Fibroblast of skin of scalp (primary cell): ENCODE data around the gene PPP2R3B.
"Not testable (repeated sequence)": the region's sequence is repeated elsewhere in the genome, so short reads cannot be mapped to it uniquely, and the experiment has no call there.

ENCODE experiments used
- DNase-seq: peaks from one replicate; pipeline ENCODE4 v3.0.0-alpha.2; 2013

PPP2R3B gene

DNA sequence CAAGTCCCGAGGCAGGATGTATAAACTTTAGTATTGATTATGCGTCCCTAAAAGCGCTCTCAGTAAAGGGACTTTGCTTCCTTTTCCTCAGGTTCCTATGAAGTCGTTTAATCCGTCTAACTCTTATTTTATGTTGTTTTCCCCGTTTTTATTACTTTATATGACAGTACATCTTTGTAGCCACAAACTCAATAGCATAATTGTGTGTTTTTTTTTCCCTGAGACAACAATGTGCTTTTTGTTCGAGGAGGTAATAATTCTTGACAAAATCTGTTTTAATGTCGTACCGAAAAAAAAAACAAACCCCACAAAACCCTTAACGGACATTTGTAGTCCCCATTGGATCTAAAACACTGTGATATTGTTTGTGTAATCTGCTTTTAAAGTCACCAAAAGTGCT is 17.9 kb upstream of the PPP2R3B start:
- no peak for DNase-seq

DNA sequence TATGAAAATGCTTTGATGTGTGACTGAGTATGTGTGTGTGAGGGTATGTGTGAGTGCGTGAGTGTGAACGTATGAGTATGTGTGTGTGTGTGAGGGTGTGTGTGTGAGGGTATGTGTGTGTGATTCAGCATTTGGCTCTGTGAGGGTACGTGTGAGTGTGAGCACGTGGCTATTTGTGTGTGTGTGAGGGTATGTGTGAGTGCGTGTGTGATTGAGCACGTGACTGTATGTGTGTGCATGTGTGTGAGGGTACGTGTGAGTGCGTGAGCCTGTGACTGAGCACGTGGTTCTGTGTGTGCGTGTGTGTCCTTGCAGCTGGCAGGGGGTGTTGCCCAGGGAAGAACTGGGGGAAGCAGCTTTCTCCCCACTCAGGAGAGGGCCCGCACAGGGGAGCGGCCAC is 16.1 kb upstream of the PPP2R3B start:
- no peak for DNase-seq

DNA sequence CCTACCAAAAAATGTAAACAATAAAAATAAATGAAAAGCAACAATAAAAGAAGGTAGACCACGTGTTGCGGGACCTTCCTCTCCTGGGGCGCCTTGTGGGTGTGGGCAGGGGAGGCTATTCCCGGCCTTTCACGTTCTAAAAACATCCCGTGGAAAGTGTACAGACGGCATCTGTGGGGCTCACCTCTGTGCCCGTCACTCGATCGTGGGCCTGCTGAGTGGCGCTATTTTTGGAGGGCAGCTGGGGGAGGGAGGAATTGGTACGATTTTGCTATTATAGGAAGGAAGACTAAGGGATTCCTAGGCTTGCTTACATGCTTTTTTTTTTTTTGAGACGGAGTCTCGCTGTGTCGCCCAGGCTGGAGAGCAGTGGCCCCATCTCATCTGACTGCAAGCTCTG is 13.6 kb upstream of the PPP2R3B start:
- DNase-seq: no peak

DNA sequence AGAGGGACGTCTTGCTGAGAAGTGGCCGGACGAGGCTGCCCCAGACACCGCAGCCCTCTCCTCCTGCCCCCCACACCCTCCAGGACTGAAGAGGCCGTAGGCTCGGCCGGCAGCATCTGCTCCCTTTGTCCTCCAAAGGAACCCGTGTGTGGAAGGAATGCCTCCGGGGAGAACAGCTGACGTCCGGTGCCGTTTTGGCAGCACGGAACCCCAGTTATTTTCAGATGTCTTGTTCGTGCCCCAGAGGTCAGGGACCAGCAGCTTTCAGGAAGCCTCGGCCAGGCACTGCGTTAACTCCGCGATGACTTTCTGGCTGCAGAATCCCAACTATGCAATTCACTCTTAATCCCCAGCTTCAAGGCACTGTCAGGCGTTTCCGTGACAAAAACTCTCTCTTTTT is 10.9 kb upstream of the PPP2R3B start:
- DNase-seq: peak; percentile 64

DNA sequence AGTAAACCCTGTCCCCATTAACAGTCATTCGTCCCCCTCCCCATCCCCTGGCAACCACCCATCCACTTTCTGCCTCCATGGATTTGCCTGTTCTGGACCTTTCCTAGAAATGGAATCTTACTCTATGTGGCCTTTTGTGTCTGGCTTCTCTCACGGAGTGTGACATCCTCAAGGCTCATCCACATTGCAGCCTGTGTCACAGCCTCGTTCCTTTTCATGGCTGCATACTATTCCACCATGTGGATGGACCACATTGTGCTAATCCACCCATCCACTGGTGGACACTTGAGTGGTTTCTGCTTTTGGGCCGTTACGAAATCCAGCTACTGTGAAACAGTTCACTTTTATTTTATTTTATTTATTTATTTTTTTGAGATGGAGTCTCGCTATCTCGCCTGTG is 8.1 kb upstream of the PPP2R3B start:
- no peak for DNase-seq

DNA sequence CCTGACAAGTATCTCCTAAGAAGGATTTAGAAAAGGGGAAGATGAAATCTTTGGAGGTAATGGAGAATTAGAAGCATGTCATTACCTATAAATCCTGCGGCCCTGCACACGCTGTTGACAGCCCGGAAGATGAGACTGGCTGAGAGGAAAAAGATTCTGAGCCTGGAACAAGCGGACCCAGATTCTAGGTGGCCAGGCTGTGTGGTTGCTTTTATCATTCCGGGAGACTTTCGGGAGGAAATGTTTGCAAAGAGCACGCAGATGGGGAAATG is 5.8 kb upstream of the PPP2R3B start:
- DNase-seq: no peak

DNA sequence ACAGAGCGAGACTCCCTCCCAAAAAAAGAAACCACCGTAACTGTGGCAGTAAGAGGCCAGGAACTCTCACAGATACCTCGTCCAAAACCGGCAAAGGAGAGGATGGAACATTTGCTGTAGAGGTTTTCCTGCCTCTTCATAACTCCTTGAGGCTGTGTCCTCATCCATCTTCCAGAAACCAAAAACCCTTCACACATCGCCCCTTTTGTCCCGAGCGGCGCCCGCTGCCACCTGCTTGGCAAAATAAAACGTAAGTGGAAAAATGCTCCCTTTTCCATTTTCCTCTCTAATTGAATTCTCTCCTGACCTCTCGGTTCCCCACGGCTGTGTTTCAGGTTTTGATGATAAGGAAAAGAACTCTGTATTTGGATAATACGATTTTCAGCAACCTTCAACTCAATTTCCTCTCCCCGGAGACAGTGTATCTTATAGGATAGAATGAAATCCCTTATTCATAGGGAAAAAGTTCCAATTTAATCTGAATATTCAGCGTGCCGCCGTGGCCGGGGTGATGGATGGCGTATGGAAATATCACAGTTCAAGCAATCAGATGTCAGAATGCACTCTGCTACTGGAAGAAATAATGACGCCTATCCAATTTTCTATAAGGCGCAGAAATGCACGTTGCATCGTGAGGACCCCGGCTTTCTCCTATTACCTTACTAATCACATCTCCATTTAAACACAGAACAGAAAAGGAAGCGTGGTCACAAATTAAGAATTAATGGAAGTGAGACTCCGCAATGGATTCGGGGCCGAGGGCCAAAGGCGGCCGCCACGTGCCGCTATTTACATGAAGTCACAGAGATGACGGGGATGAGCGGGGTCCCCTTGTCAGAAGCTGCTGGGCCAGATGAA is 5.2 kb upstream of the PPP2R3B start:
- no peak for DNase-seq

DNA sequence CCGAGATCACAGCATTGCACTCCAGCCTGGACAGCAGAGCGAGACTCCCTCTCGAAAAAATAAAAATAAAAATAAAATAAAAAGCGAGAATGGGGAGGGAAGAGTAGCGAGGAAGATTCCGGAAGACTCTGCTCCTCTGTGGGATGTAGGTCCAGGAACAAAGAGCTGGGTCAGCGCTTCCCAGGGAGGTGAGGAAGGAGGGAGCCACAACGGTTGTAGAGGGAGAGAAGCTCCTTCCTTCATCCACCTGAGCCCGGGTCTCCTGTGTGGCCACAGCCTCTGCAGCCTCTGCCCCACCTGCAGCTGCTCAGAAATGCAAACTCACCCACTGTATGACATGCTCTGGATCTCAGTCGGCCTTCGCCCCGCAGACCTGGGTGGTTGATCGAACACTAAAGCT is 3.8 kb upstream of the PPP2R3B start:
- no peak for DNase-seq

DNA sequence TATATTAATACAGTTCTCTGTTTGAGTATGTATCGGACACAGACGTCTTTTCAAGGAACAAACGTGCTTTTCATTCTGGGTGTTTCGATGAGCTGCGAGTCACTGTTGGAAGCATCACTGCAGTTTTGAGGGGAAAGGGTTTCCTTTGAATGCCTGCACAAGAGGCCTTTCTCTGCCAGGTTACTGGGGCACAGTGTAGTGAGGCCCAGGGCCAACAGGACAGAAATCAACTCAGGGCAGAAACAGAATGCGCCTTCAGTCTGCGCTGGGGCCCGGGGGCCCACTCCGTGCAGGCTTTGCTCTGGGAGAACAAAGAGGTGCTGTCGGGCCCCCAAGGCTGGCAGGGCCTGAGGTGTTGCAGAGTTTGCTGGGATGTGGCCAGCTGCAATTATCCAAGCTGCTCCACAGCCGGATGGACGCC is 2.3 kb upstream of the PPP2R3B start:
- no peak for DNase-seq

DNA sequence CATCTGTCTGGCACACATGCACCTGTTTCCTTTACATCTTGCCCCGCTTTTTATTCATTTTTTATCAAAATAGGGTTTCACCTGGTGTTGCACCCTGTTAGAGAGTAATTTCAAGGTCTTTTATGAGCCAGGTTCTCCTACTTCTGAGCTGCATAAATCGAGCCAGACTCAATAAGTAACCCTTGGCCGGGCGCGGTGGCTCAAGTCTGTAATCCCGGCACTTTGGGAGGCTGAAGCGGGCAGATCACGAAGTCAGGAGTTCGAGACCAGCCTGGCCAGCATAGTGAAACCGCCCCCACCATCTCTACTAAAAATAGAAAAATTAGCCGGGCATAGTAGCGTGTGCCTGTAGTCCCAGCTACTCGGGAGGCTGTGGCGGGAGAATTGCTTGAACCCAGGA is 1.0 kb upstream of the PPP2R3B start:
- no peak for DNase-seq

DNA sequence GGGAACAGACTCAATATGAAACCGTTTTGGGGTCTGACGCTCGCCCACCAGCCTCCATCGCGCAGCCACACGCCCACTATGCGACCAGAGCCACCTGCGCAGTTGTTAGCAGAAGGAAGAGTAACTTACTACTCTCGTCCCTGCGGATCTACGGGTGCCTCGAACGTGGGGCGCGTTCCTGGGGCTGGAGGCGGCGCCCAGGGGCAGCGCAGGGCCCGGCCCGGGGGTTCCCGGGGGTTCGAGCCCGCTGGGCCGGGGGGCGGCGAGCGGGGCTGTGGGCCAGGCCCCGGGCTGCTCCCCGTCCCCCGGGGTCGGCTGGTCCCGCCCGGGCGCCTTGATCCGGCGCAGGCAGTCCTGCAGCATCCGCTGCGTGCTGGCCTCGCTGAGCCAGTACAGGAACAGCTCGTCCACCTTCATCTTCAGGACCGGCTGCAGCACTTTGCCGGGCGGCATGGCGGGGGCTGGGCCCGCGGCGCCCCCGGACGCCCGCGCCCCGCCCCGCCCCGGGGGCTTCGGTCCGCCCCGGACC is 404 bp downstream of the PPP2R3B start:
- no peak for DNase-seq

DNA sequence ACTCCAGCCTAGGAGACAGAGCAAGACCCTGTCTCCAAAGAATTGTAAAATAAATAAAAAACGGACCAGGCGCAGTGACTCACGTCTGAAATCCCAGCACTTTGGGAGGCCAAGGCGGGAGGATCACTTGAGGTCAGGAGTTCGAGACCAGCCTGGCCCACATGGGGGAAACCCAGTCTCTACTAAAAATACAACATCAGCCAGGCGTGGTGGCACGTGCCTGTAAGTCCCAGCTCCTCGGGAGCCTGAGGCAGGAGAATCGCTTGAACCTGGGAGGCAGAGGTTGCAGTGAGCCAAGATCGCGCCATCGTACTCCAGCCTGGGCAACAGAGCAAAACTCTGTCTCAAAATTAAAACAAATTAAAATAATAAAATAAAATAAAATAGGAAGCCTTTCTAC is 971 bp downstream of the PPP2R3B start:
- DNase-seq: not testable (repeated sequence)

DNA sequence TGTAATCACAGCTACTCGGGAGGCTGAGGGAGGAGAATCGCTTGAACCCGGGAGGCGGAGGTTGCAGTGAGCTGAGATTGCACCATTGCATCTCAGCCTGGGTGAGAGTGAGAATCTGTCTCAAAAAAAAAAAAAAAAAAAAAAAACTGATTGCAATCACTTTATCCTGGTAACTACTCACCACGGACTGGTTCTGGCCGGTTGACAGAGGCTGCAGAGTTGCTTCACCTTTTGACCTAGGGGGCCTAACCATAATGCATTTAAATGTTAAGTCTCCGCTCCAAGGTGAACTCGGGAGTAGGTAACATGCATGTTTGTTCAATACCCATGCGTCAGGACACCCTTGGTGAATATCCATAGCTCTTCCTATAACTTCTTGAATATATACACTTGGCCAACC is 1.8 kb downstream of the PPP2R3B start:
- DNase-seq: no peak

DNA sequence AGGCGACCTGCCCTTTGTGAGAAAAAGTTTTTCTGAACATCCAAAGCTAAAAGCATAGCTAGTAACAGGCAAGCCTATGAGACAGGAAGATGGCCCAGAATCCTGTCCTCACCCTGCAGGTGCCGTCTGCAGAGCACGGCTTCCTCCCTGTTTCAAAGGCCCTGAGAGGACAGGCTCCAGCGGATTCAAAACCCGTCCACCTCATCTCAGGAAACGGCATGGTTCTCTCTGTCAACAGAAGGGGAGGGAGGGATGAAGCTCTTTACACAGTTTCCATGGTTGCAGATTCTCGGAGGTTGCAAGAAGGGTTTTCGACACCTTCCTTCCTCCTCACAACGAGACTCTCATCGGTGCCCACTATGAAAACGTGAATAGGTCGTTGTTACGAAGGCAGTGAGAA is 8.3 kb downstream of the PPP2R3B start:
- DNase-seq: no peak

DNA sequence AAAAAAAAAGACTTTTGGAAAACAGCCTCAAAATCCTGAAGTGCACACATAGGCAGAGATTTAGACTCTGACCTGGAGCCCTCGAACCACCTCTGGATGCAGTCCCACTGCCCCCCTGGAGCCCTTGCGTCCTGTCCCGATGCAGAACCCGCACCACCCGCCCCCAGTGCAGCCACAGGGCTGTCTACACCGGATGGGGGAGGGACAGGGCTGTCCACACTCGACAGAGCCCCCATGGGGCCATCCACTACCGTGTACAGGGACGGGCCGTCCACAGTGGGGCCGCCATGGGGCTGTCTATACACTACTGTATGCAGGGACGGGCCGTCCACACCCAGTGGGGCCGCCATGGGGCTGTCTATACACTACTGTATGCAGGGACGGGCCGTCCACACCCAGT is 10.5 kb downstream of the PPP2R3B start:
- not testable (repeated sequence) for DNase-seq

DNA sequence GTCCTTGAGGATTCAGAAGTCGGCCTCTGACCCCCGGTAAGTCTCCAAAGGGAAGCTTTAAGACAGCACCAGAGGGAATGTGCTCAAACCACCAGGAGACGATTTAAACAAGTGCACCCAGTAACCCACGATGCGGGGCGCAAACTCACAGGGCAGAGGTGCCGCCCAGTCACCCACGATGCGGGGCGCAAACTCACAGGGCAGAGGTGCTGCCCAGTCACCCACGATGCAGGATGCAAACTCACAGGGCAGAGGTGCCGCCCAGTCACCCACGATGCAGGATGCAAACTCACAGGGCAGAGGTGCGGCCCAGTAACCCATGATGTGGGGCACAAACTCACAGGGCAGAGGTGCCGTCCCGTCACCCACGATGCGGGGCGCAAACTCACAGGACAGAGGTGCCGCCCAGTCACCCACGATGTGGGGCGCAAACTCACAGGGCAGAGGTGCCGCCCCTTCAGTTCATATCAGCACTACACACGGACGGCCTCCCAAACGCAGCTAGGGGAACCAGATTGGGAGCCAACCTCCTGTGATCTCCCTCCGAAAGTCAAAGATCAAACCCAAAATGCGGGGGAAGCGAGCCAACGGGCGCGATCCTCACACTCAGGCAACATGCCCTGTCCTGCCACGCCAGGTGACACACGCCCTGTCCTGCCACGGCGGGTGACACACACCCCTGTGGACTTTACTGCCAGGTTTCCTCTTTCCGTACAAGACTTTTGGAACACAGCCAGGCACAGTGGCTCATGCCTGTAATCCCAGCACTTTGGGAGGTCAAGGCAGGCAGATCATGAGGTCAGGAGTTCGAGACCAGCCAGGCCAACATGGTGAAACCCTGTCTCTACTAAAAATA is 11.3 kb downstream of the PPP2R3B start:
- no peak for DNase-seq

DNA sequence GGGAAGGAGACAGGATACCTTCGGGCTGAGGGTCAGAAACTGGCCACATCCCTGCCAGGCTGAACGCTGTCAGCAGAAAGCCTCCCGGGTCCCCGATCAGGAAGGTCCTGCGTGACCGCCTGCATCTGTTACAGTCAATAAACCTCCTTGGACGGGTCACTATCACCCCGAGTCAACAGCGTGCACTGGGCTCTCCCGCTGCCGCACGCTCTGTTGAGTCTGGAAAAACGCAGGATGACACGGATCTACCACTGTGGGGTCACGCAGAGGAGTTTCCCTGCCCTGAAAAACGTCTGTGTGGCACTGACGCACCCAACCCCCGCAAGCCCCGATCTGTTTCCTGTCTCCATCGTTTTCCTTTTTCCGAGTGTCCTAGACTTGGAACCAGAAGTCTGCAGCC is 12.1 kb downstream of the PPP2R3B start:
- no peak for DNase-seq

DNA sequence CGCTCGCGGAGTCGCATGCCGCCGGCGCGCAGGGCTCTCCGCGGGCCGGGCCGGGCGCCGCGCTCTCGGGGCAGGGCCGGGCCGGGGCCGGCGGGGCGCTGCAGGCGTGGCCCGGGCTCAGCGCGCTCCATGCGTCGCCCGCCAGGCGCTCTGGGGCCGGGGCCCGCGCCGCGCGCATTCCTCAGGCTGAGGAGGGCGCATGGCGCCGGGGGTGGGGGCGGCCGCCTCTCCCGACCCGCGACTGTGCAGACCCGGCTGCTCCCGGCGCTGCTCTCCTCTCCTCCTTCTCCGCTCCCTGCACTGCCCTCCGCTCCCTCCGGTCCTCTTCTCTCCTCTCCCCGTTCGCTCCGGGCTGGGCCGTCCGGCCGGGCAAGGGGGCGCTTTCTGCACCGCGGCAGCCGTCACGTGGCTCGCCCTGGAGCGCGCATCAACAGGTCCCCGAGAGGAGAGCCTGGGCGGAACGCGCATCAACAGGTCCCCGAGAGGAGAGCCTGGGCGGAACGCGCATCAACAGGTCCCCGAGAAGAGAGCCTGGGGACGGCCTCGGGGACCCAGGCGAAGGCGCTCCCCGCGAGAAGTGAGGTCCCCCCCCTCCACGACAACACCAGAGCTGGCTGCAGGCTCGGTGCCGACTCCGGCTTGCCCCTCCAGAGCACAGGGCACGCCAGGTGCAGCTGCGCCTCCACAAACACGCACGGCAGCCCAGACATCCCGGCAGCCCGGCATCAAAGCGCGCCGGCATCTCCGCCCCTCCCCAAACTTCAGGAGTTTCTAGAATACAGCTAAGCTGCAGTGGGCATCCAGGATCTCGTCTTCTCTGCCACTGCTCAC is 12.9 kb downstream of the PPP2R3B start:
- DNase-seq: peak; percentile 22

DNA sequence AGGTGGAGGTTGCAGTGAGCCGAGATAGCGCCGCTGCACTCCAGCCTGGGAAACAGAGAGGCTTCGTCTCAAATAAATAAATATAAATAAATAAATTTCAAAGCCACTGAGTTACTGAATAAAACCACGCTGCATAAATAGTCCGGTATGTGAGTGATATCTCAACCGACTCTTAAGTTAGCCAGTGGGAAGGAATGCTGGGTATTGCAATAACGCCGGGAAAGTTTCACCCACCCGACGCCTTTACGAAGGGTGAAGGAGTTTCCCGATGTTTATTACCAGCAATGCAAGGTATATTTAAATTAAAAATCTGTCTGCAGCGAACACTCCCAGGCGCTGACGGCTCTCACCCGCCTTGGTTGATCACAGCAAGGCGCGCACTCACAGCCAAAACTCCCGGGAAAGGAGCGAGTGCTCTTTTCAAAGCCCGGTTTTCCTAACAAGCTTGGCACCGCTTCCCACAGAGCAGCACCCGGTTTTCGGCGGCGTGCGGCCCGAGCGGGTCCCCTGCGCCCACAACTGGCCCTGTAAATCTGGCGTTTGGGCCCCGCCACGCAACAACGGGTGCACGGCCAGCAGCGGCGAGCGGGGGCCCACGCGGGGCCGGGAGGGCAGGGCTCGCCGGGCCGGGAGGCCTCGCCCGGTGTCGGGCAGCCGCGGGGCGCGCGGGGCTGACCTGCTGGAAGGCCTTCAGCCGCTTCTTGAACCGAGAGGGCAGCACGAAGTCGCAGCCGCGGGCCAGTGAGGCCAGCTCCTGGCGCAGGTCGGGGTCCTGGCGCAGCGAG is 13.7 kb downstream of the PPP2R3B start:
- DNase-seq: peak; percentile 19

DNA sequence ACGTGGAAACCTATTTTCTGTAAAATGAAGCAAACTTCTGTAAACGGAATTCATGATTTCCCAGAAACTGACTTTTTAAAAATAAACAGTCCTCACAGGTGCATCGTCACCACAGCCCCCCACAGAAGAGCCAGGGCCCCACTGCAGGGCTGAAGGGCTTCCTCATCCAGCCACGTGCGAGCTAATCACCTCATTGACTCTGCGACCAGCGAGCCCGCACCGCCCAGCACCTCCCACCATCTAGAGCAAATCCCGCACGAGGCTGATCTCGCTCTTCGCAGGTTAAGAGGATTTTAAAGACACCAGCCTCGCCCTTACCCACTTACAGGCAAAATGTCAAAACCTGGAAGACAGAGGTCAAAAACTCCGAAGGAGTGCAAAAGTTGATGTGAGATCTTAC is 14.8 kb downstream of the PPP2R3B start:
- no peak for DNase-seq

DNA sequence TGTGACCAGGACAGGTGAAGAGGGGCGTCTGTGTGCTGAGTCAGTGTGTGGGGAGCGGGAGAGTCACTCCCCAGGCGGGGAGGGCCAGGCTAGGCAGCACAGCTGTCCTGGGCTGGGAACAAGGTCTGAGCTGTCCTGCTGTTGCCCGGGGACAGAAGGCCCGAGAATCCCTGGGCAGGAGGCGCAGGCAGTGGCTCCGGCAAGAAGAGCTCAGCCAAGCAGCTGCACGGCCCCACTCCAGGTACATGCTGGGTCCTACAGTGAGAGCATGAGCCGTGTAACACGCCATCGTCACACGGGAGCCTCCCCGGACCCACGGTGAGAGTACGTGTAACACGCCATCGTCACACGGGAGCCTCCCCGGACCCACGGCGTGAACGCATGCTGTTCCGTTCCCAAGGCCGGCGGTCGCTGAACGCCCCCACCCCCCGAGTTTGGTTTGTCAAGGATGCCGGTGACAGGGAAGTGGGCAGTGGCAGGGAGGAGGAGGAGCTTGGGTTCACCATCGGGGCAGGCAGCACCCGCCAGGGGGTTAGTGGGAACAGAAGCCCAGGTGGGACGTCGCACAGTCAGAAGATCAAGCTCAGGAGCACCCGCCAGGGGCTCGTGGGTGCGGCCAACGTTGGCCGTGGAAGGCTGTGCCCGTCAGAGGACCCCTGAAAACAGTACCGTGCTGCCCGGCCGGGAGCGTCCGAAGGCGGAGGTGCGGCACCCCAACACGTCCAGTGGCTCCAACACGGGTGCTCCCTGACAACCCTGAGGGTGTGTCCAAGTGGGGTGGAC is 15.6 kb downstream of the PPP2R3B start:
- DNase-seq: no peak
